ENCODE measurements around the gene WASF2.

The WASF2 gene

GRCh38 chr1:27418326-27419185 is 71.4 kb downstream of the WASF2 start:
- 25% methylated on average over 12 of the region's 14 CpGs for WGBS
- no peak overlapping the region for H2BK120ac ChIP-seq (ENCODE audit: low read depth, low read length)
- no peak overlapping the region for H2BK15ac ChIP-seq (ENCODE audit: low read depth, poor library complexity, severe bottlenecking)
- peak; percentile 99 for DNase-seq
- H3K36me3 ChIP-seq (ENCODE audit: control insufficient read depth in 1 of 2, insufficient read depth in 2 of 2, low read depth in 1 of 2, low read length in 2 of 2) = peaks cover 12 to 49% of the 10 kb centered on the region in 2 experiments
- H4K91ac ChIP-seq (ENCODE audit: low read length) = no peak overlapping the region
- no peak overlapping the region for H2BK5ac ChIP-seq (ENCODE audit: low read depth, low read length, poor library complexity, severe bottlenecking)
- H3K4me3 ChIP-seq (ENCODE audit: insufficient read depth in 1 of 2, low read depth in 1 of 2, low read length in 2 of 2) = peak overlapping the region in 1 of 2 experiments; percentile 1
- H3K14ac ChIP-seq (ENCODE audit: low read length in 2 of 2) = no peak overlapping the region
- no peak overlapping the region for H3K18ac ChIP-seq (ENCODE audit: low read depth in 1 of 2, low read length in 2 of 2)
- peaks cover 26% of the 10 kb centered on the region for H3K79me1 ChIP-seq (replicated peaks; ENCODE audit: low read length, poor library complexity, severe bottlenecking)
- H3K27me3 ChIP-seq (ENCODE audit: control insufficient read depth in 1 of 2, insufficient read depth in 1 of 2, low read length in 2 of 2) = no peaks in the 10 kb centered on the region
- peak overlapping the region; percentile 42 for H4K8ac ChIP-seq (ENCODE audit: low read length)
- peak overlapping the region; percentile 81 for H3K9ac ChIP-seq (ENCODE audit: low read length)
- H3K4ac ChIP-seq (ENCODE audit: low read depth in 1 of 2, low read length in 2 of 2) = peak overlapping the region; percentile 35 to 64
- no peak overlapping the region for H3K23ac ChIP-seq (ENCODE audit: low read length in 2 of 2)
- peaks cover 9% of the 10 kb centered on the region for H3K4me1 ChIP-seq (ENCODE audit: control insufficient read depth, insufficient read depth, low read depth, low read length)
- peak overlapping the region; percentile 3 to 42 for H2BK12ac ChIP-seq (ENCODE audit: low read length in 2 of 2)
- no peak overlapping the region for H2AFZ ChIP-seq (ENCODE audit: low read depth, low read length)
- no peaks in the 10 kb centered on the region for H3K9me3 ChIP-seq (ENCODE audit: control insufficient read depth, low read length)
- peak overlapping the region; percentile 94 for H3K27ac ChIP-seq (ENCODE audit: low read length, poor library complexity, severe bottlenecking)
- peak overlapping the region; percentile 57 for H3K4me2 ChIP-seq (ENCODE audit: low read length, poor library complexity, severe bottlenecking)
- H2AK5ac ChIP-seq (ENCODE audit: low read length, severe bottlenecking) = no peak overlapping the region

- Histone ChIP-seq H3K9me3 (ENCODE audit: control insufficient read depth, low read length) (no peaks in the 10 kb centered on the region), H2BK5ac (ENCODE audit: low read depth, low read length, poor library complexity, severe bottlenecking) (no peak overlapping the region), H4K91ac (ENCODE audit: low read length) (no peak overlapping the region), H3K27me3 (ENCODE audit: control insufficient read depth in 1 of 2, insufficient read depth in 1 of 2, low read length in 2 of 2) (no peaks in the 10 kb centered on the region), H4K8ac (ENCODE audit: low read length) (no peak overlapping the region), H3K27ac (ENCODE audit: low read length, poor library complexity, severe bottlenecking) (peak overlapping the region; percentile 94), H3K4me3 (ENCODE audit: insufficient read depth in 1 of 2, low read depth in 1 of 2, low read length in 2 of 2) (no peak overlapping the region), H3K36me3 (ENCODE audit: control insufficient read depth in 1 of 2, insufficient read depth in 2 of 2, low read depth in 1 of 2, low read length in 2 of 2) (peaks cover 15 to 57% of the 10 kb centered on the region in 2 experiments), H3K14ac (ENCODE audit: low read length in 2 of 2) (no peak overlapping the region), H2BK120ac (ENCODE audit: low read depth, low read length) (no peak overlapping the region), H3K18ac (ENCODE audit: low read depth in 1 of 2, low read length in 2 of 2) (peak overlapping the region in 1 of 2 experiments; percentile 29), H3K4me2 (ENCODE audit: low read length, poor library complexity, severe bottlenecking) (no peak overlapping the region), H3K9ac (ENCODE audit: low read length) (peak overlapping the region; percentile 81), H2AK5ac (ENCODE audit: low read length, severe bottlenecking) (peak overlapping the region; percentile 21), H3K23ac (ENCODE audit: low read length in 2 of 2) (no peak overlapping the region), H2BK15ac (ENCODE audit: low read depth, poor library complexity, severe bottlenecking) (no peak overlapping the region), H2AFZ (ENCODE audit: low read depth, low read length) (no peak overlapping the region), H3K79me1 (replicated peaks; ENCODE audit: low read length, poor library complexity, severe bottlenecking) (peaks cover 31% of the 10 kb centered on the region), H3K4me1 (ENCODE audit: control insufficient read depth, insufficient read depth, low read depth, low read length) (peaks cover 9% of the 10 kb centered on the region), H2BK12ac (ENCODE audit: low read length in 2 of 2) (no peak overlapping the region), H3K4ac (ENCODE audit: low read depth in 1 of 2, low read length in 2 of 2) (peak overlapping the region in 1 of 2 experiments; percentile 47)
- 91% methylated on average over 3 of the region's 3 CpGs for WGBS
- DNase-seq = no peak
Measured at GRCh38 chr1:27417713-27418112, 72.3 kb downstream of the WASF2 start.

- Histone ChIP-seq H2BK12ac (ENCODE audit: low read length in 2 of 2) (no peak overlapping the region), H4K8ac (ENCODE audit: low read length) (no peak overlapping the region), H2BK120ac (ENCODE audit: low read depth, low read length) (no peak overlapping the region), H3K79me1 (replicated peaks; ENCODE audit: low read length, poor library complexity, severe bottlenecking) (peaks cover 32% of the 10 kb centered on the region), H3K9ac (ENCODE audit: low read length) (no peak overlapping the region), H3K36me3 (ENCODE audit: control insufficient read depth in 1 of 2, insufficient read depth in 2 of 2, low read depth in 1 of 2, low read length in 2 of 2) (peaks cover 21 to 69% of the 10 kb centered on the region in 2 experiments), H2BK5ac (ENCODE audit: low read depth, low read length, poor library complexity, severe bottlenecking) (no peak overlapping the region), H3K4ac (ENCODE audit: low read depth in 1 of 2, low read length in 2 of 2) (no peak overlapping the region), H3K23ac (ENCODE audit: low read length in 2 of 2) (no peak overlapping the region), H3K27me3 (ENCODE audit: control insufficient read depth in 1 of 2, insufficient read depth in 1 of 2, low read length in 2 of 2) (no peaks in the 10 kb centered on the region), H3K9me3 (ENCODE audit: control insufficient read depth, low read length) (no peaks in the 10 kb centered on the region), H3K4me2 (ENCODE audit: low read length, poor library complexity, severe bottlenecking) (no peak overlapping the region), H2AFZ (ENCODE audit: low read depth, low read length) (no peak overlapping the region), H3K27ac (ENCODE audit: low read length, poor library complexity, severe bottlenecking) (no peak overlapping the region), H2BK15ac (ENCODE audit: low read depth, poor library complexity, severe bottlenecking) (no peak overlapping the region), H3K14ac (ENCODE audit: low read length in 2 of 2) (no peak overlapping the region), H3K4me1 (ENCODE audit: control insufficient read depth, insufficient read depth, low read depth, low read length) (peaks cover 9% of the 10 kb centered on the region), H3K4me3 (ENCODE audit: insufficient read depth in 1 of 2, low read depth in 1 of 2, low read length in 2 of 2) (no peak overlapping the region), H2AK5ac (ENCODE audit: low read length, severe bottlenecking) (no peak overlapping the region), H3K18ac (ENCODE audit: low read depth in 1 of 2, low read length in 2 of 2) (no peak overlapping the region), H4K91ac (ENCODE audit: low read length) (no peak overlapping the region)
- DNase-seq = peak; percentile 87
- WGBS = 90% methylated on average over 3 of the region's 3 CpGs
Measured at GRCh38 chr1:27416387-27417111, 73.4 kb downstream of the WASF2 start.

DNA sequence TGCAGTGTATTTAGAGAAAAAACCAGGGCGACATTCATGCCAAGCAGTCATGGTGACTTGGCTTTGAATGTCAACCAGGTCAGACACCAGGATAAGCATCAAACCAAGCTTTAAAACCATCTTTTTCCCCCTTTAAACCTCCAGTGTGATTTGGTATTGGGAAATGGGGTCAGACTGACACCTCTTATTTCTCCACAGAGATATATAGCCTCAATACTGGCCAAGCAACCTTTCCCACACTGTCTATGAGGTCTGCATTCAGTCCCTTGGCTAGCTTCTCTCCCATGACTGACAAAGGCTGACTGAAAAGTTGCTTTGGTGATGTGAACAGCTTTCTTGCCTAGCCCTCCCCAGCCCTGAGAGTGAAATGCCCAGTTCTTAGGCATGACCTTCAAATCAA is 75.9 kb downstream of the WASF2 start:
- DNase-seq = no peak
- Histone ChIP-seq H3K27ac (ENCODE audit: low read length, poor library complexity, severe bottlenecking) (no peak overlapping the region), H2BK5ac (ENCODE audit: low read depth, low read length, poor library complexity, severe bottlenecking) (no peak overlapping the region), H3K9me3 (ENCODE audit: control insufficient read depth, low read length) (no peaks in the 10 kb centered on the region), H3K4me3 (ENCODE audit: insufficient read depth in 1 of 2, low read depth in 1 of 2, low read length in 2 of 2) (no peak overlapping the region), H4K91ac (ENCODE audit: low read length) (no peak overlapping the region), H3K36me3 (ENCODE audit: control insufficient read depth in 1 of 2, insufficient read depth in 2 of 2, low read depth in 1 of 2, low read length in 2 of 2) (peaks cover 35 to 87% of the 10 kb centered on the region in 2 experiments), H4K8ac (ENCODE audit: low read length) (no peak overlapping the region), H2AK5ac (ENCODE audit: low read length, severe bottlenecking) (no peak overlapping the region), H3K18ac (ENCODE audit: low read depth in 1 of 2, low read length in 2 of 2) (no peak overlapping the region), H3K4me2 (ENCODE audit: low read length, poor library complexity, severe bottlenecking) (no peak overlapping the region), H3K27me3 (ENCODE audit: control insufficient read depth in 1 of 2, insufficient read depth in 1 of 2, low read length in 2 of 2) (no peaks in the 10 kb centered on the region), H3K79me1 (replicated peaks; ENCODE audit: low read length, poor library complexity, severe bottlenecking) (peaks cover 35% of the 10 kb centered on the region), H3K4ac (ENCODE audit: low read depth in 1 of 2, low read length in 2 of 2) (no peak overlapping the region), H2BK12ac (ENCODE audit: low read length in 2 of 2) (no peak overlapping the region), H3K23ac (ENCODE audit: low read length in 2 of 2) (no peak overlapping the region), H3K4me1 (ENCODE audit: control insufficient read depth, insufficient read depth, low read depth, low read length) (peaks cover 3% of the 10 kb centered on the region), H2BK15ac (ENCODE audit: low read depth, poor library complexity, severe bottlenecking) (no peak overlapping the region), H3K9ac (ENCODE audit: low read length) (no peak overlapping the region), H3K14ac (ENCODE audit: low read length in 2 of 2) (no peak overlapping the region), H2AFZ (ENCODE audit: low read depth, low read length) (no peak overlapping the region), H2BK120ac (ENCODE audit: low read depth, low read length) (no peak overlapping the region)
- WGBS = 100% methylated on average over 1 of the region's 1 CpG

Data from mesenchymal stem cell (in vitro differentiated cells and primary cell).